ENCODE results near the gene FUCA2.

GRCh38 chr6:143555582-143555981 lies 44.1 kb upstream of the FUCA2 start:
- TF ChIP-seq POLR2AphosphoS5 (IDR thresholded peaks at IDR 0.05): no peak
- TF ChIP-seq CTCF (IDR thresholded peaks at IDR 0.05): no peak
